HG03354 (cell line): Measurements from ENCODE around the gene LMOD2.

Experiments used
- ATAC-seq: cut with Tn5 transposase; IDR thresholded peaks from one replicate; pipeline ENCODE4 v1.9.1; 2021; ENCODE audit warnings: mild to moderate bottlenecking; ENCODE audit not compliant: unreplicated experiment, poor library complexity, severe bottlenecking

LMOD2 gene

DNA sequence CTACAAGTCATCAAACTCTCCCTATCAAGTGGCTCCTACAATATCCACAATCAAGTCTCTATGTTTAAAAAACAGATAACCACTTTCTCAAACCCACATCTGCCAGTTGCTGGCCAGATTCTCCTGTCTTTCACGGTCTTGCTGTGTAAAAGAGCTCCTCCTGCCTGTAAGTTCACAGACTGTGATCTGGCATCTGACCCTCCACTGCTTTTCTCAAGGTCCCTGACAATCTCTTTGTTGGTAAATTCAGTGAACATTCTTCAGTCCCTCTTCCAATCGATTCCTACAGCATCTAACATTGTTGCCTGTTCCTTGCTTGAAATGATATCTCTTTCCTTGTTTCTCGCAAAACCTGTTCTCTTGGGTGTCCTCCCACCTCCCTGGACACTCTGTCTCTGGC lies 18.5 kb upstream of the LMOD2 start:
- ATAC-seq: no peak

DNA sequence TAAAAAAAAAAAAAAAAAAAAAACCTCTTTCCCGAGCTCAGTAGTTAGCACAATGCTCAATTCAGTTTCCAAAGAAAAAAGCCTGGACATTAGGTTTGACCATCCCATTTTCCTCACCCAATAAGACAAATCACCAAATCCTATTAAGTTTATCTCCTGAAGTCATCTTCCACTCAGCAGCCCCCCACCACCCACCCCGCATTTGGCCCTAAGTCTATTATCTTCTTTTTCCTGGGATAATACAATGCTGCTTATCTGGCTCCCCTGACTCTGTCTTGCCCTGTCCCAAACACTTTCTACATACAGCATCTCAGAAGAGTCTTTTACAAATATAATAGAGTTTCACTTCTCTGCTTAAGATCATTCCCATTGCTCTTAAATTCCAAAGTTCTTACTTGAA lies 17.8 kb upstream of the LMOD2 start:
- ATAC-seq: no peak

DNA sequence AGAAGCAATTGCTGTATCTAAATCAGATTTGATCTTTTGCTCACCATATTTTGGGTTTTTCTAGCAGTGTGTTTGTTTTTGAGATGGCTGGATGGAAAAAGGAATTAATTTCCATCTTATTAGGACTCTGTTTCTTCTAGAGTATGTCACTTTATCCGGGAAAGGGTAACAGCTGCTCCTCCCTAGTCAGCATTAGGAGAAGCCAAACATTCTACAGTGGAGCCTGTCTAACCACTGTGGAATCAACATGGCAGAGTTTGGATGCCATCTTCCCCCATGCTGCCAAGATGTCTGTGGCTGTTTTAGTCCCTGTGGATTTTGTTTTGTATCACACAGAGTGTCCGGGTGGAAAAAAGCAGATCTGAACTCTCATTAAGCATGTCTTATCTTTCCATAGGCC lies 16.0 kb upstream of the LMOD2 start:
- ATAC-seq: no peak

DNA sequence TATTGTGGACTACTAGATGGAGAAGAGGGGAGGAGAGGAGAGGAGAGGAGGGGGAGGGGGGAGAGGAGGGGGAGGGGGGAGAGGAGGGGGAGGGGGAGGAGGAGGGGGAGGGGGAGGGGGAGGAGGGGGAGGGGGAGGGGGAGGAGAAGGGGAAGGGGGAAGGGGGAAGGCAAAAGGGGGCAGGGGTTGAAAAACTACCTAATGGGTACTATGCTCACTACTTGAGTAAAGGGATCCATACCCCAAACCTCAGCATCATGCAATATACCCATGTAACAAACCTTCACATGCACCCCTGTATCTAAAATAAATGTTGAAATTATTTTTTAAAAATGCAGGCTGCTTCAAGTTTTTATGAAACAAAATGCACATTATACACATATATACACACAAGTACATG lies 15.1 kb upstream of the LMOD2 start:
- ATAC-seq: no peak

DNA sequence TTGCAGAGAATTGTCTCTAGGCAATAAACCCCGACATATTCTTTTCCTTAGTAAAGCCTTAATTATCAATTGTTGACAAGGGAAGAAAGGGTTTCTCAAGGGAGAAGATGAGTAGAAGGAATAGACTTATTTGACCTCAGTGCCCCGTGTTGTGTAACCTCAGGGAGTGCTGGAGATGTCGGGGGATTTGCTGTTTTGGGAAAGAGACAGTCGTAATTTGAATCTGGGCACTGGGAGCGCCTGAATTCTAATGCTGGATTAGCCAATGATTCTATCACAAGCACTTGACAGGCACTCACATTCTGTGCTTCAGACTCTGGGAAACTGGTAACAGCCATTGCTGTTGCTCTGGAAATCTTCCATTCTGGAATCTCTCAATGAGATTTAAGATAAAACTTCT lies 13.8 kb upstream of the LMOD2 start:
- ATAC-seq: no peak

DNA sequence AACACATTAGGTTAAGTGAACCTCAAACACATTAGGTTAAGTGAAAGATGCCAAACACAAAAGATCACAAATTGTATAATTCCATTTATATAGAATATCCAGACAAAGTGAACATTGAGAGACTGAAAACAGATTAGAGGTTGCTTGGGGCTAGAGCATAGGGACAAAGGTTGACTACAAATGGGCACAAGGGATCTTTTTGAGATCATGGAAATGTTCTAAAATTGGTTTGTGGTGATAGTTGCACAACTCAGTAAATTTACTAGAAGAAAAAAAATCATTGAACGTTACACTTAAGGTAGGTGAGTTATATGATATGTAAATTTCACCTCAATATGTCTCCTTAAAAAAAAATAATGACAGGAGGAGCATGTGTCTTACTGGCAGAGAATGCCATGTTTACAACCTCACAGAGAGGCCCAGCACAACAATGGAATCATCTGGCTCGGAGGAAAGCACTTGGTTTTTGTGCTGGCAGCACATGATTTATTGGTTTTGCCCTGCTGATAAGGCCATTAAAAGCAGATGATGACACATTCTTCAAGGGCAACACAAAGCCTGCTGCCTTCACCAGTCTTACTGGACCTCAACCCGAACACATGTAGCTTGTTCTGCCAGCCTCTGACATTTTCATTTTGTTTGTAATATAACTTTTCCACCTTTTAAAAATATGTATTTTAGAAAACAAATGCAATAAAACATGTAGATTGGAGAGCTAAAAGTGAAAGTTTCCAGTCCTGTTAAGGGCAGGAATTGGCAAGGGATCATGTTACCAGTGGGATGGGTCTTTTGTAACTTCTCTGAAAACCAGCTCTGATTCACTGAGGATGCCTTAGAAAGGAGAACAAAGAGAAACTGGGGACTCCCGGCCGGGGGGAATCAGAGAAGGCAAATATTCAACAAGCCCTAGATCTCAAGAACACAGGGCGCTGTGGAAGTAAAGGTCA lies 11.9 kb upstream of the LMOD2 start:
- ATAC-seq: no peak

DNA sequence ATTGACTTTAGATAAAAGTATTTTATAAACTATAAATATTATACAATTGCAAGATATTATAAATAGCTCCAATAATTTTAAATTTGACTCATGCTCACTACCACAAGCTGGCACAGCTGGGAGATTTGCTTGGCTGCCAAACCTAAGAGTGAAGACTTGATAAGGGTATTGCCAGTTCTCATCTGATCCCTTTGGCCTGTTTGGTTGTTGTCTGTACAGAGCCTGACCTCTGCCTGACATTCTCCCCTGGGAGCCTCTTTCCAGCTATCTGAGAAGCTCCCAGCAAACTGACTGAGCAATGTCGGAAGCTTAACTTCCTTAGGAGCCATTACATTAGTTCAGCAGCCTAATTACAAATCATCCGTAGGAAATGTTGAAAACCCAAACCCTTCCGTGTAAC lies 10.2 kb upstream of the LMOD2 start:
- no peak for ATAC-seq

DNA sequence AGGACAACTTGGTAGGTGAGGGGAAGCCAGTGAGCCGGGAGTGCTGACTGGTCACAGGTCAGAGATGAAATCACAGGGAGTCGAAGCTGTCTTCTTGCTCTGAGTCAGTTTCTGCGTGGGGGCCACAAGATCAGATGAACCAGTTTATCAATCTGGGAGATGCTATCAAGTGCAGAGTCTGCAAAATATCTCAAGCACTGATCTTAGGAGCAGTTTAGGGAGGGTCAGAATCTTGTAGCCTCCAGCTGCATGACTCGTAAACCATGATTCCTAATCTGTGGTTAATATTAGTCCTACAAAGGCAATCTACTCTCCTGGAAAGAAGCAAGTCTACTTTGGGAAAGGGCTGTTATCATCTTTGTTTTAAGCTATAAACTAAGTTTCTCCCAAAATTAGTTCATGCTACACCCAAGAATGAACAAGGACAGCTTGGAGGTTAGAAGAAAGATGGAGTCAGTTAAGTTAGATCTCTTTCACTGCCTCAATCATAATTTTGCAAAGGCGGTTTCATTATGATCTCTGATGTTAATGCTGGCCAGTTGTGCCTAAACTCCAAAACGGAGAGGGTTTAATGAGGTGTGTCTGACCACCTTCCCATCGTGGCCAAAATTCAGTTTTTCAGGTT lies 8.4 kb upstream of the LMOD2 start:
- no peak for ATAC-seq

DNA sequence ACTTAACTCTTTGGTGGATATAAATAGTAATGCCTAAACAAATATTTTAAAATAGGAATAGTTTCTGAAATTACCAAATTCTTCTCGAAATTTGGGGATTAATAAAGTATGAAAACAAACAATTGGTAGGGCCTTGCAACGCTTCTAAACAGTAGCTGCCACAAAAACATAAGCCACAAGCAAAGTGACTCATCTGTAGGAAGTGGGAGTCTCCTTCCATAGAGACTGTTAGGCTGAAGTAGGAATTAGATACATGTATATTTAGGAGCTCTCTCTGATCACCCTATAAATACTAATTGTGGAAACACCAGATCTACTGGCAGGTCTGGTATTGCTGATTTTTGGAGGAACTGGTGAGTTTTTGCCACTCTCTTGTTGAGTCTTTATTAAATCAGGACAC lies 5.7 kb upstream of the LMOD2 start:
- ATAC-seq: no peak

DNA sequence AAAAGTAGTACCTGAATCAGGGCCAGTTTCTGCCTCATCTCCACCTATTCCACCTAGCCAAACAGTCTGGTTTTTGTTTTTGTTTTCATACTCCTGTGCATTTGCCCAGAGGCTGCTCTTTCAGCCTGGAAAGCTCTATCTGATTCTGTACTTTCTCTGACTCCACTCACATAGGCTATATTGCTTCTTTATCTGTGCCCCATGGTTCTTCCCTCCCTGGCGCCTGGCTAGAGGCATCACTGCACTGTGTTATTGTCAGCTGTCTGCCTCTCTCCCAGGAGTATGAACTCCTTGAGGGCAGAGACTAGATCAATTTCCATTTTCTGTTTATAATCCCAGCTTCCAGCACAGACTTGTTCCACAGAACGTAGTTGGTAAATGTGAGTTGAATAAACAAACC lies 5.1 kb upstream of the LMOD2 start:
- no peak for ATAC-seq

DNA sequence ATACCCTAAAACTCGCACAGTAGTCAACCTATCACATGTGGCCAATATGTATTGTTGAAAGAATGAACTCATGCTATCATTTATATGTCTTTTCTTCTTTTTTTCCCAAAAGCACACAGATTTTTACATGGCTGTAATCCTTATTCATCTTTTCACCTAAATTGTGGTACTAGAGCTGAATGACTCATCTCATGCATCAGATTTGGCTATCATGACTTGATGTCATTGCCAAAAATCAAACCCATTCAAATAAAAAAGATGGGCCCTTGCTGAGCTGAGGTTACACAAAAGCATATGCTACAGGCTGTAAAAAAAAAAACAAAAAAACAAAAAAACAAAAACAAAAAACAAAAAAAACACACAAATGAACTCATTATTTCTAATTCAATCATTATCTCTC lies 3.3 kb upstream of the LMOD2 start:
- no peak for ATAC-seq

DNA sequence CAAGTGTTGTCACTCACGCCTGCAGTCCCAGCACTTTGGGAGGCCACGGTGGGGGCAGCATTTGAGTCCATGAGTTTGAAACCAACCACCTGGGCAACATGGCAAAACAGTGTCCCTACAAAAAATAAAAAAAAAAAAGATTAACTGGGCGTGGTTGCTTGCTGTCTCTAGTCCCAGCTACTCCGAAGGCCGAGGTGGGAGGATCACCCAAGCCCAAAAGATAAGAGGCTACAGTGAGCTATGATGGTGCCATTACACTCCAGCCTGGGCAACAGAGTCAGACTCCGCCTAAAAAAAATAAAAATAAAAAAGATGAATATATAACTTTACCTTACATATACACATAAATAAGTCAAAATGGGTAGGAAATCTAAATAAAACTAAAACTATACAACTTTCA lies 2.5 kb upstream of the LMOD2 start:
- no peak for ATAC-seq

DNA sequence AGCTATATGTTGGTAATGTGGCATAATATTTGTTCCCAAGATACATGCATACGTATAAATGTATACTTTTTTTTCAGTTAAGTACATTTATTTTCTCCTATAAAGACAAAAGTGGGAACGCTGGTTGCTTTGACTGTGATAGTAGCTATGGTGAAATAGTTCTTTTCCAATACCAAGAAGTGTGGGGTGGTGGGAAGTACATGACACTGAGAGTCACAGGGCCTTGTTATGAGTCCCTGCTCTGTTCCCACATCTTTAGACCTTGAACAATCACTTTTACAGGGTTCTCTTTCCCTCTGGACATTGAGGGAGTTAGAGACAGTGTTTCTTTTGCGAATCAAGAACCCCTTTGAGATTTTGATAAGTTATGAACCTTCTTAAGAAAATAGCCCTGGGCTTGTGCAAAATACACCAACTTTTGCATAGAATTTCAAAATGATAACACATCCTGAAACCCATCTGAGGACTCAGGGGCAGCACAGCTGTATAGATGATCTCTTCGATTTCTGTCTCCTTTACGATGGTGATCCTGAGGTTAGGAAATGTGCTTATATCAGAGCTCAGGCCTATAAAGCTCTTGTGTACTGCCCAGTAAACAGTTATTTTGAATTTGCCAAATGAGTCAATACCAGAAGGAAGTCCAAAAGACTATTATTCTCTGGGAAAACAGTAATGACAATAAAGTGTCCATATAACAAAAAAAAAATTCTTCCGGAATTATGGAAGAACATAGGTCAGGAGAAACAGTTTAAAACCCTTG lies 1.1 kb downstream of the LMOD2 start:
- no peak for ATAC-seq

DNA sequence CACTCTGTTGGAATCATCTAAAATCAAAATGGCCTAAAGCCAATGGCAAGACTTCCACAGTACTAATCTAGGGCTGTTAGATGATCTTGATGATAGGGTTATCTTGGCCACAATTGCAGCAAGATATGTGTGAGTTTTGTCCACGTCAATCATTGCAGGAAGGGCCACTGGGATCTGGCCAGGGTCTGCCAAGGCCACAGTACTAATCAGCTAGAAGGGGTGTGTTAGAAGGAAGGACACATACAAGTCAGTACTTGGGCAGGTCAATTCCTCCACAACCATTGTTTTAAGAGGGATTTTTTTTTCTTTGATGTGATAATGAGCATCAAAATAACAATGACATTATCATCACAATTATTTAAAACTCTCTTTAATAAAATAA lies 1.6 kb downstream of the LMOD2 start:
- ATAC-seq: no peak

DNA sequence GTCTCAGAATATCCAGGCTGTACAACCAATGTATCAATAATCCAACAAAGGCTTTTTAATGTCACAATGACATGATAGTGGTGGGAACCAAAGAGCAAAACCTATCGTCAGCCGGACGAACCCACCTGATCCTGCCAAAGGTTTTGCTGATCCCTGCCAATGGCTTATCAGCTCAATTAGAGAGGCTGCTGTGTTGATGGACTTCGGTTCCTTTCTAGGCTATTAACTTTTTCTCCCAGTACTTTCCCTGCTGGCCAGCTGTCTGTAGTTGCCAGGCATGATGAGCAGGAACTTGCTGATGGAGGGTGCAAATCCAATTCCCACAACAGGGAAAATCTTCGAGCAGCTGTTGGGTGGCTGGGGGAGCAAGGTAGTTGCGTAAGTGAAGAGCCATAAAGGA lies 2.4 kb downstream of the LMOD2 start:
- ATAC-seq: no peak

DNA sequence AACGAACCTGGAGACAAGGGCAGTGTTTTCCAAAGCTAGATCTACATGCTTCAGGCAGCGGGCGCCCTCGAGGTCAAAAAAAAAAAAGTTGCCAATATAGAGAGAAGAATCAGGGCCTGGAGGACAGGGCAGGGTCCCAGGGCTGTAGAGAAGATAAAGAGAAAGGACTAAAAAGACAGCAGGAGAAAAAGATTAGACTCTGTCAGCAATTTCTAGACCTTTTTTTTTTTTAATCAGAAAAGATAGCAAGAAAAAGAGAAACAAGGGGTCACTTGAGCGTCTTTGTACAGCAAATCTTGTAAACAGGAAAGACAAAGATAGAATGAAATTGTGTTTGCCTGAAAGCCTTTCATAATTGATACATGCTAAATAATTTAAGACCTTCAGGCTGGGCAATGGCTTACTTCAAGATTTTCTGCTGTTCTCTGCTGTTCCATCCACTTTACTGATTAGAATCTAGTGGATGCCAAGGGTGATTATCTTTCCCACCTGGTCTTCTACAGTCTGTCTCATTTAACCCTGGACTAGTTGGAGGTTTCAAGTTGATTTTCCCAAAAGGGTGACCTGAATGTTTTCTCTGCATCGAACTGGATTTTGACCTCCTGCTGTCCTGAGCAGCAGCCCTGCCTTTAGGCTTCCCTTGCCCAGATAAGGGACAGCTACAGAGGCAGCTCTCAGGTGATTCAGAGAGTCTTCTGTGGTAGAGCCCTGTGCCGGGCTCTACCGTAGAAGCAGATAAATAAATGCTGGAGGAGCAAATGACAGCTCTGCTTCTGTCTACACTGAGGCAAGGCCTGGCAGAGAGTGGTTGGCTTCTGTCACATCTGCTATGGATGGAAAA lies 5.1 kb downstream of the LMOD2 start:
- ATAC-seq: no peak

DNA sequence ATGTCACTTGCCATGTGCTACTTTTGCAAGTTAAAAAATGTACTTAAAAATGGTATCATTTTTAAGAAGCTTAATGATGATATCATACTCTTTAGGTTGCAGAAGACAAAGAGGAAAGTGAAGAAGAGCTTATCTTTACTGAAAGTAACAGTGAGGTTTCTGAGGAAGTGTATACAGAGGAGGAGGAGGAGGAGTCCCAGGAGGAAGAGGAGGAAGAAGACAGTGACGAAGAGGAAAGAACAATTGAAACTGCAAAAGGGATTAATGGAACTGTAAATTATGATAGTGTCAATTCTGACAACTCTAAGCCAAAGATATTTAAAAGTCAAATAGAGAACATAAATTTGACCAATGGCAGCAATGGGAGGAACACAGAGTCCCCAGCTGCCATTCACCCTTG lies 6.1 kb downstream of the LMOD2 start:
- ATAC-seq: no peak

DNA sequence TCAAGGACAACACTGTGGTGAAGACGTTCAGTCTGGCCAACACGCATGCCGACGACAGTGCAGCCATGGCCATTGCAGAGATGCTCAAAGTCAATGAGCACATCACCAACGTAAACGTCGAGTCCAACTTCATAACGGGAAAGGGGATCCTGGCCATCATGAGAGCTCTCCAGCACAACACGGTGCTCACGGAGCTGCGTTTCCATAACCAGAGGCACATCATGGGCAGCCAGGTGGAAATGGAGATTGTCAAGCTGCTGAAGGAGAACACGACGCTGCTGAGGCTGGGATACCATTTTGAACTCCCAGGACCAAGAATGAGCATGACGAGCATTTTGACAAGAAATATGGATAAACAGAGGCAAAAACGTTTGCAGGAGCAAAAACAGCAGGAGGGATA lies 6.6 kb downstream of the LMOD2 start:
- ATAC-seq: no peak

DNA sequence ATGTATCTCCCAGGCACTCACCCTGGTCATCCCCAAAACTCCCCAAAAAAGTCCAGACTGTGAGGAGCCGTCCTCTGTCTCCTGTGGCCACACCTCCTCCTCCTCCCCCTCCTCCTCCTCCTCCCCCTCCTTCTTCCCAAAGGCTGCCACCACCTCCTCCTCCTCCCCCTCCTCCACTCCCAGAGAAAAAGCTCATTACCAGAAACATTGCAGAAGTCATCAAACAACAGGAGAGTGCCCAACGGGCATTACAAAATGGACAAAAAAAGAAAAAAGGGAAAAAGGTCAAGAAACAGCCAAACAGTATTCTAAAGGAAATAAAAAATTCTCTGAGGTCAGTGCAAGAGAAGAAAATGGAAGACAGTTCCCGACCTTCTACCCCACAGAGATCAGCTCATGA lies 7.1 kb downstream of the LMOD2 start:
- ATAC-seq: no peak

DNA sequence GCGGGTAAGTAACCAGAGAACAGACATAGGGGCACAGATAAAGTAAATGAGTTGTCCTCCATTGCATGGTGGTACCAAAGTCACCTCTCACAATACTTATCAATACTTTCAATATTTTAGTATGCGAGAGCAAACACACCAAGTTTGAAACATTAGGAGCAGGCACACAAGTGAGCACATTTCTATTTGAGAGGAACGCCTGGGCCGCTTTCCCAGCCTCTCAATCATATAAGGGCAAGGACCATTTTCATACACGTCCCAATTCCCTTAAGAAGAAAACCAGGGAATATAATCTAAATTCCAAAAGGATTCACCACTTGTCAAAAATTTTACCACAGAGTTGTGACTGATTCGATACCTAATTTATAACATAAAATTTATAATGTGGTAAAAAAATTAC lies 7.5 kb downstream of the LMOD2 start:
- no peak for ATAC-seq
